Glomerular endothelial cell (primary cell): ENCODE results near the gene GALNT13. TPM values are rescaled to one million over a fixed set of nuclear protein-coding genes. Genes with fewer than 3 reads are reported as not detected.

Experiments
- DNase-seq: peaks from one replicate; pipeline ENCODE4 v3.0.0-alpha.2; 2011; ENCODE audit warnings: low read depth, low spot score; ENCODE audit errors: extremely low read depth
- total RNA-seq: library from RNA; depleted of rRNA; stranded (reverse); fragments of >200 nt; gene quantifications from 2 replicates; pipeline ENCODE4 v1.2.3, GENCODE V29; 2015

The GALNT13 gene
- total RNA-seq = 0.35 and 0.53 TPM in 2 replicates

- DNase-seq = no peak
Observed at GRCh38 chr2:153871231-153872221, at the start of gene GALNT13. Gene GALNT13 (plus strand): TSS chr2:153871922.

- DNase-seq = no peak
Observed at GRCh38 chr2:153823880-153824279, 47.8 kb upstream of the GALNT13 start.

DNA sequence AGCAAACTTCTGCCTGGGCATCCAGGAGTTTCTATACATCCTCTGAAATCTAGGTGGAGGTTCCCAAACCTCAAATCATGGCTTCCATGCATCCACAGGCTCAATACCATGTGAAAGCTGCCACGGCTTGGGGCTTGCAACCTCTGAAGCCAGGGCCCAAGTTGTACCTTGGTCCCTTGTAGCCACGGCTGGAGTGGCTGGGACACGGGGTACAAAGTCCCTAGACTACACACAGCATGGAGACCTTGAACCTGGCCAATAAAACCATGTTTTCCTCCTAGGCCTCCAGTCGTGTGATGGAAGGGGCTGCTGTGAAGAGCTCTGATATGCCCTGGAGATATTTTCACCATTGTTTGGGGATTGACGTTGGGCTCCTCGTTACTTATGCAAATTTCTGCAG is 43.4 kb upstream of the GALNT13 start:
- no peak for DNase-seq

GRCh38 chr2:153834662-153835061 is 37.1 kb upstream of the GALNT13 start:
- no peak for DNase-seq

DNA sequence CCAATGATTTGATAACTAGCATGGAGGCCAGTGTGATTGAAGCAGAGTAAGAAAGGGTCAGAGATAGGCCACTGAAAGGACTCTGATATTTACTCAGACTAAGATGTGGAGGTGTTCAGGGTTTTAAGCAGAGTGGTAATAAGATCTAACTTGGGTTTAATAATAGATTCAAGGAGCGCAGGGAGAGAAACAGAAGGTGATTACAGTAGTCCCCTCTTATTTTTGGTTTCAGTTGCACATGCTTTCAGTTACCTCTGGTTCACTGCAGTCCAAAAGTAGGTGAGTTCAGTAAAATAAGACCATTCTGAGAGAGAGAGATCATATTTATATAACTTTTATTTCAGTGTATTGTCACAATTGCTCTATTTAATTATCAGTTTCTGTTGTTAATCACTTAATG is 13.5 kb upstream of the GALNT13 start:
- DNase-seq = no peak

DNA sequence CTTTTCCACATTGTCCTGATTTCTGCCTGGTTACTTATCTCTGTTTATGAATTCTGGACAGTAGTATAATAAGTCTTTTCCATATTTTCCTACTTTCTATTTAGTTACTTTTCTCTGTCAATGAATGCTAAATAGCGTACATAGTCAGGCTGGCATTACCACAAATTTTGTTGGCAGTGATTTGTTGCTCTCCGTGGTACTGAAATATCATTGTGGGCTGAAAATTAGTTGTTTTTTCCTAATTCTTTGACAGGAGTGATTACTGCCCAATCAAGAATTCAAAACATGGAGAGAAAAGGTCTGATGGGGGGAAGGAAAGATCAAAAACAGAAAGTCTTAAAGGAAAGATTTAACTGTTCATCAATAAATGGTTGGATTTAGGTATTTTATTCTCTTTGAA is 7.7 kb upstream of the GALNT13 start:
- DNase-seq = no peak

DNA sequence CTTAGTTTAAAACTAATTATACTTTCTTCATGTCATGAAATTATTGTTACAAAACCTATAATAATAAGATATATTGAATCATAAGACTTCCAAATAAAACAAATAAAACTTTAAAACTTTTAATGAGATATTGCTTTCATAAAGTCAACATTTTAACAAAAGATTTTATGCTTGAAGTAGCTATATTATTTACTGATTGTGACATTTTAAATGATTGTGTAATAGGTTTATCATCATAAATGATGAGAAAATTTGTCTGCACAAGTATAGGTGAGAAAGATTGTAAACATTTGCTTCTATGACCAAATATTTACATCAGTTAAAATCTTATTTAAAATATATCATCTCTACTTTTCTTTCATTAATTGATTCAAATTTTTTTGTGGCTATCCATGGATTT is 5.1 kb upstream of the GALNT13 start:
- no peak for DNase-seq

- no peak for DNase-seq
Observed at GRCh38 chr2:153870308-153870707, 1.4 kb upstream of the GALNT13 start.

DNA sequence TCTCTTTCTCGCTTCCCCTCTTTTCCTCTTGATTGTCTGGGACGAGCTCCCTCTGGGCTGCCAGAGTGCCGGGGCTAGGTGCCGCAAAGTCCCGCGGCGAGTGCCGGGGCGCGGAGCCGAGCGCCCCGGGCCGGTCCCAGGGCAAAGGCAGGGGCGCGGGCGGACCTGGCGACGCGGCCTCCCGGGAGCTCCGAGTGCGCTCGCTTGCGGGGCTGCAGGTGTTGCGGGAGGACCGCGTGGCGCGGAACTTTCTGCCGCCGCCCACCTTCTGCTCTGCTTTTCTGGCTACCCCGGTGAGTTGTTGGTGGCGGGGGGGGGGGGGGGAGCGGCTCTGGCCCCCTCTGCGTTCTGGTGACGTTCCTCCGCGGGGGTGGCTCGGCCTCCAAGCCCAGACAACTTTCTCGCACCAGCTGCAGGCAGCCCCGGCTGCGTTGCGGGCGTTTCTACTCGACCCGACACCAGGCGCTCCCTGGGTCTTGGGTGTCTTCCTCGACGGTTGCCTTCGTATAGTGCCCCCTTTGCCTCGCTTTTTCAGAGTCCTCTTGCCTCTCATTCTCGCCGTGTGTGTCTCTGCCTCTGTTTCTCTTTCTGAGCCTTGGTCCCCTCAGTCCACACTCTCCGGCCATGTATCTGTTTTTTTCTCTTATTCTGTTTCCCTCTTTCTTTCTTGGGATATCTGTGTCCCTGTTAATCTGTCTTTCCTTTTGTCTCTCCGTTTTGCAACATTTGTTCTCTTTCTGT is 759 bp downstream of the GALNT13 start:
- no peak for DNase-seq

- no peak for DNase-seq
Observed at GRCh38 chr2:153873052-153874048, 1.6 kb downstream of the GALNT13 start.

- no peak for DNase-seq
Observed at GRCh38 chr2:153875801-153876466, 4.2 kb downstream of the GALNT13 start.

GRCh38 chr2:153880926-153881325 is 9.2 kb downstream of the GALNT13 start:
- DNase-seq = no peak

DNA sequence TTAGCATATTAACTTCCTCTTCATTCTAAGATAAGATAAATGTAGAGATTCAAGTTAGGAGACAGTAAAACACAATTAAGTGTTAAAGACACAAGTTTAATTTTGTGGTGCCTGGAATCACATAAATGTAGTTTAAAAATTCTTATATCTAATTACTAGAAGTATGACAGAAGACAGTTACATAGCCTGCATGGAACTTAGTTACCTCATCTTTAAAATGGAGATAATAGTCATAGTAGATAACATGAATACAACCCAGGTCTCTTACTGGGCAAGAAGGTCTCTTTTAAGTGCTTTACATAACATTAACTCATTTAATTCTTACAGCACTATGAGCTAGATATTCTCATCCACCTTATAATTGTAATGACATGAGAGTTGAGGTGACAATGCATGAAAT is 15.1 kb downstream of the GALNT13 start:
- no peak for DNase-seq

DNA sequence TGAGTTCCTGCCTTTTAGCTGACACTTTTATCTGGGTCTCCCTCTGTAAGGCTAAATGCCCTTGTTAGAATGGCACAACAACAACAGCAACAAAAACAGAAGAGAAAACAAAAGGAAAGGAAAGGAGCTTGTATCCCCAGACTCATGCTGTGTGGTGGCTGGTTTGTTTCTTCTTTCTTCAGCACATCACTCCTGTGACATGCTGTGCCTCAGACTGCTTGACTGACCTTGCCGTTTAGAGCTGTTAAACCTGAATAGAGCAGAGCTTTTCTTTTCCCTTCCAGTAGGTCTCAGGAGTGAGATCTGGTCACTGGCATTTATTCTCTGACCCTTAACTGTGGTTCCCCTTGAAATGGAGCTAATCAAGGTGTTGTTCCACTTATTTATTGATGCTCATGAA is 18.9 kb downstream of the GALNT13 start:
- no peak for DNase-seq

DNA sequence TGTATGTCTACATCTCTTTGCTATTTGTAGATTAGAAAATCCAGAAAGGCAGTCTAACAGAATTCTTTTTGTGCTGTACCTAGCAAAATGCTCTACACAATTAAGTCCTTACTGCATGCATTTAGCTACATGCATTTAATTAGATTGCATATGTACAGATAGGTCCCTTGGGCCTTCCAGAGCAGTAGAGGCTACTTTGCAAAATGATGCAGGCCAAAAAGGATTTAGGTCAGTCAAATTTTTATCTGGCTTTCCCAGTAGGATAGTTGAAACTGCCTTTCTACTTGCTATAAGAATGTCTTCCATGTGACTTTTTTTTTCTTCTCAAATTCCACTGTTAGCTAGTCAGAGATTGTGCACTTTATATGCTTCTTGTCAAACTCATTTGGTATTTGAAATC is 19.3 kb downstream of the GALNT13 start:
- DNase-seq = no peak

DNA sequence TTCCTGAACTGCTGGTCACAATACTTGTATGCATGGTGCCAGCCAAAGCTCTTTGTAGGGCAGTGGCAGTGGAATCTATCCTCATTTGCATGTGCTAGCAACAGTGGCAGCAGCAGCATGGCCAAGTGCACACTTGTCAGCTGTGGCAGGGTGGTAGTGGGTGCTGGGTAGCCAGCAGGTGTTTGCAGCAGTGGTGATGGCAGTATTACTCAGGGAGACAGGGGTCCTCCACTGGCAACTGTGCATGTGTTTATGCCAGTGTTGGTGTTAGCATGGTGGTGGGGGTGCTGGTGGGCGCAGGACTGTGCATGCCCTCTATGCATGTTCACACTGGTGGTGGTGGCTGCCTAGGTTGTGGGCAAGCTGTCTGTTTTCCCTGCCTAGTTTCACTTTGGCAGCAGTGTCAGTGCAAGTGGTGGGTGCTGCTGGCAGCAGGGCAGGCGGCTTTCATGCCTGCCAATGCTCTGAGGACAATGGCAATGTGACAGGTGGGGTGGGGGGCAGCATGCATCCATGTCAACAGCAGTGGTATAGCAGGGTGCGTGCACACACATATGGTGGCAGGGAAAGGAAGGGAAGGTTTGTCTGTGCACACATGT is 41.2 kb downstream of the GALNT13 start:
- DNase-seq = no peak

GRCh38 chr2:153917570-153917969 is 45.8 kb downstream of the GALNT13 start:
- DNase-seq = no peak

DNA sequence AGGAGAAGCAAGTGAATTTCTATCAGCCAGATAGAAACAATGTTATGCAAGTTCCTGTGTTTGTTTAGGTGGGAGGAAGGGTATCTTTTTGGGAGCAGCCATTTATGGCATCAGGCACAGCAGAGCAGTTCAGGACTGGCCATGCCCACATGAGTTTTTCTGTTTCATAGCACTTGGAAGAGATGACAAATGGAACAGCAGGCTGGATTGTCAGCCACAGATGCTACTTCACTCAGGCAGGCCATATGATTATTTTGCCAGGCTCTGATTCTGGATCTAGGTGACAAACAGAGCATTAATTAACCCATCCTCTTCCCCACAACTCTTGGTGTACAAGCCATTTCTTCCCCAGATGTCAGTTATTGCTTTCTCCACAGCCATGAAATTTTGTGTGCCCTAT is 63.8 kb downstream of the GALNT13 start:
- no peak for DNase-seq

DNA sequence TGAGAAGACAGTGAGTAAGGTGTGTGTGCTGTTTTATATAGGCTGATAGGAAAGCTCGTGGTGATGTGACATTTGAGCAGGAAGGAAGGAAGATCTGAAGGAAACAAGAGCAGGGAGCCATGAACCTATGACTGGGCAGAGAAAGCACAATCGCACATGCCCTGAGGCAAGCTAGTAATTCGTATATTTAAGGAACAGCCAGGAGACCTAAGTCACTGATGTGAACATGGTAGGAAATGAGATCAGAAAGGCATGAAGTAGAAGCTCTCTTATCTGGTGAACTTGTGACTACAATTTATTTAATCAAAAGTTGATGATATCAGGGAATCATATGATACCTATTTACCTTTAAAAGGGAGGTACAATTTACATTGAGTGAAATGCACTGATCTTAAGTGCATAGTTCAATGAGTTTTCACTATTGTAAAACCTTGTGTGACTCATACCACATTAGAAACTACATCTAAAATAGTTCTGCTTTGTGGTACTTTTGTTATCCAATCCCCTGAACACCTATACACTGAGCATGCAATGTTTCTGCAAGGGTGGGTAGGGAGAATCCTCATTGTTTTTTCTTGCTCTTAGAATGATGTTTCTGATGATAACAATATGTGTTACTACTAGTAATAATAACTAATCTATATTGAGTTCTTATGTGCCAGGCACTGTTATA is 67.5 kb downstream of the GALNT13 start:
- DNase-seq = no peak
